Spleen (tissue), 11 donors: ENCODE results near the gene GABBR2. TPM values are rescaled to one million over a fixed set of nuclear protein-coding genes. Genes with fewer than 3 reads are reported as not detected.

Experiments used
- DNase-seq: peaks from one replicate; pipeline ENCODE4 v3.0.0-alpha.2; 2020
- H3K27ac ChIP-seq, 8 donors: fragments of 200-600 bp; sonication (generic) in 7 of 8; 1 replicate in 4 of 8; 2 replicates in 4 of 8; pipeline versions ENCODE4 v1.5.0 to v1.8.0; 2016 to 2021; ENCODE audit warnings: inconsistent platforms in 4 of 8, mild to moderate bottlenecking in 4 of 8, moderate library complexity in 1 of 8
- H3K27me3 ChIP-seq, 7 donors: fragments of 200-600 bp; sonication (generic) in 6 of 7; replicated peaks in 1 of 7; 1 replicate in 4 of 7; 2 replicates in 3 of 7; pipeline versions ENCODE4 v1.5.0 to v1.8.0; 2016 to 2021; ENCODE audit warnings: inconsistent platforms in 3 of 7, mild to moderate bottlenecking in 1 of 7
- H3K36me3 ChIP-seq, 6 donors: fragments of 200-600 bp; sonication (generic) in 5 of 6; 1 replicate in 4 of 6; 2 replicates in 2 of 6; pipeline versions ENCODE4 v1.5.0 to v1.8.0; 2016 to 2021; ENCODE audit warnings: inconsistent platforms in 2 of 6
- H3K4me1 ChIP-seq, 6 donors: fragments of 200-600 bp; sonication (generic) in 5 of 6; 1 replicate in 3 of 6; 2 replicates in 3 of 6; pipeline versions ENCODE4 v1.5.0 to v1.8.0; 2016 to 2021; ENCODE audit warnings: inconsistent platforms in 3 of 6
- H3K4me3 ChIP-seq, 8 donors: fragments of 200-600 bp; sonication (generic) in 7 of 8; 1 replicate in 4 of 8; 2 replicates in 4 of 8; pipeline versions ENCODE4 v1.5.0 to v1.8.0; 2016 to 2021; ENCODE audit warnings: inconsistent platforms in 4 of 8, mild to moderate bottlenecking in 4 of 8, moderate library complexity in 2 of 8
- H3K9me3 ChIP-seq, 8 donors: fragments of 200-600 bp; sonication (generic) in 7 of 8; 1 replicate in 4 of 8; 2 replicates in 4 of 8; pipeline versions ENCODE4 v1.5.0 to v1.8.0; 2016 to 2021; ENCODE audit warnings: inconsistent platforms in 4 of 8
- POLR2A ChIP-seq, 3 donors: fragments of 450-650 bp; IDR thresholded peaks; one replicate each; pipeline ENCODE4 v1.5.1; 2017; ENCODE audit warnings: antibody characterized with exemption in 3 of 3, mild to moderate bottlenecking in 1 of 3
- POLR2AphosphoS5 ChIP-seq, 3 donors: sonication (generic); formaldehyde crosslinking; IDR thresholded peaks; one replicate each; pipeline ENCODE4 v1.5.1; 2017; ENCODE audit warnings: antibody characterized with exemption in 3 of 3
- whole genome bisulfite sequencing, 5 donors: extraction: QIAGEN DNeasy Blood & Tissue Kit in 3 of 5; methylation state at CpG; one replicate each; pipeline versions ENCODE4 v1.1.5 to v1.1.7; 2013 to 2018; 5-methylcytosine and 5-hydroxymethylcytosine counted together
- intact Hi-C: fragments of 100-400 bp; cut with DNase I; formaldehyde crosslinking; loops from one replicate; pipeline ENCODE4 v1.15.0; 2023; ENCODE audit warnings: low total_unique reads
- polyA plus RNA-seq, 3 donors: library from polyadenylated mRNA; stranded (reverse); fragments of 200-250 nt; gene quantifications; one replicate each; pipeline ENCODE4 v1.2.1, GENCODE V29; 2013
- total RNA-seq, 7 donors: library from RNA; depleted of rRNA in 3 of 7; stranded (reverse); fragments of >200 nt in 3 of 7; fragmentation: NEBNext Ultra II Directional in 4 of 7; extraction: Animal tissue kit (Norgen Biotek cat#: 25700) in 4 of 7; gene quantifications; one replicate each; pipeline versions ENCODE4 v1.1.0 to v1.2.1, GENCODE V29; 2016 to 2021
- TF ChIP-seq, protein P1 (sequence below), 11 experiments: fragments of 200-600 bp in 7 of 11; fragments of 450-650 bp in 4 of 11; sonication (generic) in 4 of 11; IDR thresholded peaks in 8 of 11; conservative IDR thresholded peaks in 3 of 11; 1 replicate in 7 of 11; 2 replicates in 4 of 11; pipeline versions ENCODE4 v1.4.0 to v1.8.0; 2016 to 2021; ENCODE audit warnings: antibody characterized with exemption in 11 of 11, inconsistent platforms in 4 of 11, mild to moderate bottlenecking in 1 of 11
- donor health status: healthy with polysubstance abuse.
- donor health status: DM: no; HTN: no; CAD: no; lungs with moderate emphysema.
- donor health status: DM: no; HTN: no; CAD: no.
- donor health status: Bipolar disorder and iron deficiency.
- donor health status: healthy.
- donor health status: DM: no; HTN: no; CAD: no.
- donor health status: DM: yes; HTN: yes; CAD: no.

GABBR2 gene
- total and polyA plus RNA-seq, 10 donors, result 0.03 to 0.32 (median 0.07) TPM; not detected in 7

DNA sequence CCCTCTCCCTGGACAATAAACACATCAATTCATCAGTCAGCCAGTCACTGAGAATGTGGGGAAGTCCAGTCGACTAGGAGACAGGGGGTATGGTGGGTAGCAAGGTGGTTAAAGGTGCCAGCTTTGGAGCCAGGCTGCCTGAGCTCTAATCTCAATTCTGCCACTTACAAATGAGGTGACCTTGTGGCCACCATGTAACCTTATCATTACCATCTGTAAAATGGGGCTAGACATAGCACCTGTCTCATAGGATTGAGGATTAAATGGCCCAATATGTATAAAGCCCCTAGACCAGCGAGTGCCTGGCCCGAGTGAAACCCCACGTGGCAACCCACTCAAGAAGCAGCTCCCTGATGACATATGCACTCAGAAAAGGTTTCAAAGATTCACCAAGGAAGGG is 380.0 kb downstream of the GABBR2 start:
- TF ChIP-seq POLR2AphosphoS5 (IDR thresholded peaks at IDR 0.05), result no peak
- TF ChIP-seq, protein P1, sequence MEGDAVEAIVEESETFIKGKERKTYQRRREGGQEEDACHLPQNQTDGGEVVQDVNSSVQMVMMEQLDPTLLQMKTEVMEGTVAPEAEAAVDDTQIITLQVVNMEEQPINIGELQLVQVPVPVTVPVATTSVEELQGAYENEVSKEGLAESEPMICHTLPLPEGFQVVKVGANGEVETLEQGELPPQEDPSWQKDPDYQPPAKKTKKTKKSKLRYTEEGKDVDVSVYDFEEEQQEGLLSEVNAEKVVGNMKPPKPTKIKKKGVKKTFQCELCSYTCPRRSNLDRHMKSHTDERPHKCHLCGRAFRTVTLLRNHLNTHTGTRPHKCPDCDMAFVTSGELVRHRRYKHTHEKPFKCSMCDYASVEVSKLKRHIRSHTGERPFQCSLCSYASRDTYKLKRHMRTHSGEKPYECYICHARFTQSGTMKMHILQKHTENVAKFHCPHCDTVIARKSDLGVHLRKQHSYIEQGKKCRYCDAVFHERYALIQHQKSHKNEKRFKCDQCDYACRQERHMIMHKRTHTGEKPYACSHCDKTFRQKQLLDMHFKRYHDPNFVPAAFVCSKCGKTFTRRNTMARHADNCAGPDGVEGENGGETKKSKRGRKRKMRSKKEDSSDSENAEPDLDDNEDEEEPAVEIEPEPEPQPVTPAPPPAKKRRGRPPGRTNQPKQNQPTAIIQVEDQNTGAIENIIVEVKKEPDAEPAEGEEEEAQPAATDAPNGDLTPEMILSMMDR (IDR thresholded peaks at IDR 0.05 in 8 of 11, conservative IDR thresholded peaks at IDR 0.05 in 3 of 11), result no peak
- TF ChIP-seq POLR2A (IDR thresholded peaks at IDR 0.05), result no peak
- Histone ChIP-seq H3K4me1 (peaks cover 0 to 13% (median 6%) of the 10 kb centered on the region in 6 donors), H3K4me3 (no peak overlapping the region), H3K27ac (no peak overlapping the region), H3K27me3 (peaks cover 0 to 35% (median 0%) of the 10 kb centered on the region in 7 donors), H3K9me3 (no peaks in the 10 kb centered on the region), H3K36me3 (no peaks in the 10 kb centered on the region)
- DNase-seq, result peak; percentile 12
- WGBS, 5 donors, result 70 to 78% (median 75%) methylated on average over 4 of the region's 4 CpGs
- intact Hi-C loops, result no loop called here

DNA sequence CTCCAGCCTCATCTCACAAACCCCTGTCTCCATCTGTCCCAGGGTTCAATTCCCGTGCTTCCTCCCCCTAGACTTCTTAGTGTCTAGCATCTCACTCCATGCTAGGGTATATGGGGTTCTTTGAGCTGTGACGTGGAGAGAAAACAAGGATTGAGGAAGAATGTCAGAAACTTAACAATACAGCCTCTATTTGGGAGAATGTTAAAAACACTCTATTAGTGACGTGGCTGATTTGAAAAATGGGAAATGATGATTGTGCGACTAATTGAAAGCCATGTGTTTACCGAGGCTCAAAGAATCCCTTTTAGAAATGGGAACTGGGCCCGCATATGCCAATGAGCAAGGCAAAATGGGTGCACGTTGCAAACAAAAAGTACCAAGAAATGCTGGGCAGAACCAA is 380.6 kb downstream of the GABBR2 start:
- no peak overlapping the region for H3K4me3 ChIP-seq
- peaks cover 0 to 35% (median 0%) of the 10 kb centered on the region in 7 donors for H3K27me3 ChIP-seq
- WGBS, 5 donors, result 69 to 83% (median 76%) methylated on average over 7 of the region's 7 CpGs
- no peaks in the 10 kb centered on the region for H3K36me3 ChIP-seq
- TF ChIP-seq POLR2AphosphoS5 (IDR thresholded peaks at IDR 0.05), result no peak
- TF ChIP-seq POLR2A (IDR thresholded peaks at IDR 0.05), result no peak
- TF ChIP-seq, protein P1 (IDR thresholded peaks at IDR 0.05 in 8 of 11, conservative IDR thresholded peaks at IDR 0.05 in 3 of 11), result no peak
- no peak overlapping the region for H3K27ac ChIP-seq
- H3K4me1 ChIP-seq, result peaks cover 0 to 13% (median 7%) of the 10 kb centered on the region in 6 donors
- intact Hi-C loops, result no loop called here
- DNase-seq, result peak; percentile 2
- H3K9me3 ChIP-seq, result no peaks in the 10 kb centered on the region

DNA sequence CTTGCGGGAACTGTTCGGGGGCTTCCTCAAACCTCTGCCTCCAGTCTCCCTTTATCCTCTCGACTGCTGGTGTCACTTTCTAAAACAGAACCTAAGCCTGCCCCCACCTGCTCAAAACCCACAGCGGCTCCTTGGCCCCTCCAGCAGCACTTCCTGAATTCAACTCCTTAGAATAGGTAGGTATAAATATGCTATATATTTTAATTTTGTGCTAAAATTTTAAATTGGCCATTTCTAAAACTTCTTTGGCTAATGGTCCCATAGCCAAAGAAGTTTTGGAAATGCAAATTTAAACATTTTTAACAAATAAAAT is 381.5 kb downstream of the GABBR2 start:
- no peak overlapping the region for H3K4me3 ChIP-seq
- no peaks in the 10 kb centered on the region for H3K9me3 ChIP-seq
- 73 to 77% (median 75%) methylated on average over 4 of the region's 4 CpGs for WGBS, 5 donors
- H3K36me3 ChIP-seq, result no peaks in the 10 kb centered on the region
- H3K27me3 ChIP-seq, result peaks cover 0 to 35% (median 0%) of the 10 kb centered on the region in 7 donors
- H3K4me1 ChIP-seq, result peaks cover 0 to 8% (median 5%) of the 10 kb centered on the region in 6 donors
- intact Hi-C loops, result no loop called here
- H3K27ac ChIP-seq, result no peak overlapping the region
- TF ChIP-seq POLR2A (IDR thresholded peaks at IDR 0.05), result no peak
- TF ChIP-seq, protein P1 (IDR thresholded peaks at IDR 0.05 in 8 of 11, conservative IDR thresholded peaks at IDR 0.05 in 3 of 11), result no peak
- no peak for TF ChIP-seq POLR2AphosphoS5 (IDR thresholded peaks at IDR 0.05)
- DNase-seq, result peak; percentile 15

DNA sequence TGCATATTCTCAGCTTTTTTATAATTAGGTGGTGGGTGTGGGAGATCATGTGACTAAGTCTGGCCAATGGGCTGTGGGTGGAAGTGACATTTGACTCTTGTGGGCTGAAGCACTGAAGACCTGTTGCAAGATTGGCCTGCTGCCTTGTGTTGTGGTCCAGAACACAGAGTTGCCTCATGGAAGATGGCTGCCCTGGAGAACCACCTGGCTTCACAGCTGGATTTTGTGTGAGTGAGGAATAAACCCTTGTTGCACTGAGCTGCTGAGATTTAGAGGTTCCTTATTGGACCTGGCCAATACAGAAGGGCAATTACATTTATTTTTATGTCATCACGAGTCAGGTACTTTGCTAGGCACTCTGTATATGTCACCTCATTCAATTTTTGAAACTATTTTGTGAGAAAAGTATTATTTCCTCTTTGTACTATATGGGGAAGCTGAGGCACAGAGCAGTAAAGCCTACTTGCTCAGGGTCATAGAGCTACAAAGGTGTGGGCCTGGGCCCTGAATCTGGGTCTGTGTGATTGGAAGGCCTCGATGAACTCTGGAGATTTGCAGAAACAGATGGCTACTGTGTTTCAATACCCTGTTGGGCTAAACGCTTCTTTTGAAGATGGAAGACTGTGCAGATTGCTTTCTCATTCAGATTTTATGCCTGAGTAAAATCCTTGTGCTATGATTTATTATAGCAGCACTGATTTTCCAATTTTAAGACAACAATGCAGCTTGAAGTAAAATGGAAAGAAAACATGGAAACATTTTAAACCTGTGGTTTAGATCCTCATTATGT is 382.1 kb downstream of the GABBR2 start:
- H3K36me3 ChIP-seq, result no peaks in the 10 kb centered on the region
- intact Hi-C loops, result no loop called here
- TF ChIP-seq, protein P1 (IDR thresholded peaks at IDR 0.05 in 8 of 11, conservative IDR thresholded peaks at IDR 0.05 in 3 of 11), result no peak
- TF ChIP-seq POLR2AphosphoS5 (IDR thresholded peaks at IDR 0.05) (no peak), POLR2A (IDR thresholded peaks at IDR 0.05) (no peak)
- peaks cover 0 to 3% (median 0%) of the 10 kb centered on the region in 6 donors for H3K4me1 ChIP-seq
- no peak overlapping the region for H3K4me3 ChIP-seq
- peak; percentile 4 for DNase-seq
- H3K27me3 ChIP-seq, result peaks cover 0 to 30% (median 0%) of the 10 kb centered on the region in 7 donors
- 83 to 90% (median 84%) methylated on average over 3 of the region's 3 CpGs for WGBS, 5 donors
- no peaks in the 10 kb centered on the region for H3K9me3 ChIP-seq
- H3K27ac ChIP-seq, result no peak overlapping the region
